H1 (cell line): ENCODE results near the gene ITPKC.

Source experiments
- ASH2L ChIP-seq: fragments of 200-600, 300-600 bp; sonication (generic); IDR thresholded peaks from one replicate; pipeline ENCODE4 v1.7.1; 2017; ENCODE audit warnings: low read length
- CEBPB ChIP-seq: IDR thresholded peaks from 2 replicates; pipeline ENCODE4 v1.6.1; 2012; ENCODE audit warnings: low read depth, low read length
- CHD2 ChIP-seq: IDR thresholded peaks from 2 replicates; pipeline ENCODE4 v1.6.1; 2012; ENCODE audit warnings: low read length, improper control_type of control experiment
- CHD7 ChIP-seq: fragments of 300-600 bp; sonication (generic); IDR thresholded peaks from 2 replicates; pipeline ENCODE4 v1.7.1; 2012; ENCODE audit warnings: low read length, moderate library complexity, mild to moderate bottlenecking, inconsistent platforms; ENCODE audit not compliant: insufficient replicate concordance
- CTCF ChIP-seq, 3 experiments: IDR thresholded peaks; 1 replicate in 2 of 3; 2 replicates in 1 of 3; pipeline versions ENCODE4 v1.5.1 to v1.6.1; 2011; ENCODE audit warnings: low read length in 3 of 3, mild to moderate bottlenecking in 3 of 3, inconsistent platforms in 2 of 3, low read depth in 1 of 3, moderate library complexity in 1 of 3; ENCODE audit not compliant: insufficient read depth in 1 of 3; ENCODE audit errors: control extremely low read depth in 1 of 3
- EZH2 ChIP-seq: fragments of 200-600 bp; sonication (generic); IDR thresholded peaks from 2 replicates; pipeline ENCODE4 v1.7.1; 2012; ENCODE audit warnings: low read depth, mild to moderate bottlenecking, moderate library complexity, low read length, inconsistent platforms; ENCODE audit not compliant: severe bottlenecking
- MAFK ChIP-seq: IDR thresholded peaks from 2 replicates; pipeline ENCODE4 v1.6.1; 2012; ENCODE audit warnings: low read depth, mild to moderate bottlenecking, improper control_type of control experiment, low read length
- MAX ChIP-seq: IDR thresholded peaks from 2 replicates; pipeline ENCODE4 v1.6.1; 2012; ENCODE audit warnings: inconsistent platforms
- NRF1 ChIP-seq: IDR thresholded peaks from 2 replicates; pipeline ENCODE4 v1.6.1; 2011; ENCODE audit warnings: mild to moderate bottlenecking, low read depth, low read length, improper control_type of control experiment
- POLR2A ChIP-seq, 2 experiments: IDR thresholded peaks; 1 replicate in 1 of 2; 2 replicates in 1 of 2; pipeline ENCODE4 v1.6.1; 2011; ENCODE audit warnings: low read depth in 2 of 2, low read length in 2 of 2, mild to moderate bottlenecking in 2 of 2; ENCODE audit errors: control extremely low read depth in 1 of 2
- RAD21 ChIP-seq, 2 experiments: IDR thresholded peaks in 1 of 2; conservative IDR thresholded peaks in 1 of 2; 2 replicates each; pipeline ENCODE4 v1.6.1; 2011; ENCODE audit warnings: low read depth in 2 of 2, low read length in 2 of 2, improper control_type of control experiment in 1 of 2, inconsistent platforms in 1 of 2, mild to moderate bottlenecking in 1 of 2, moderate library complexity in 1 of 2
- RNF2 ChIP-seq: fragments of 200-900, 300-1000 bp; sonication (generic); IDR thresholded peaks from 2 replicates; pipeline ENCODE4 v1.7.1; 2016; ENCODE audit warnings: borderline replicate concordance, low read depth, mild to moderate bottlenecking, antibody characterized with exemption, low read length; ENCODE audit not compliant: poor library complexity, severe bottlenecking; ENCODE audit errors: missing control alignments
- YY1 ChIP-seq: IDR thresholded peaks from 2 replicates; pipeline ENCODE4 v1.6.1; 2011; ENCODE audit warnings: low read depth, mild to moderate bottlenecking, low read length
- ZNF274 ChIP-seq: IDR thresholded peaks from 2 replicates; pipeline ENCODE4 v1.7.0; 2012; ENCODE audit warnings: low read length, borderline replicate concordance; ENCODE audit errors: extremely low read depth

- no peak for TF ChIP-seq POLR2A (IDR thresholded peaks at IDR 0.05; ENCODE audit: control extremely low read depth in 1 of 2, low read depth in 2 of 2, low read length in 2 of 2)
- TF ChIP-seq ZNF274: no peak
- no peak for TF ChIP-seq EZH2
- no peak for TF ChIP-seq CEBPB
- no peak for TF ChIP-seq RAD21 (IDR thresholded peaks at IDR 0.05 in 1 of 2, conservative IDR thresholded peaks at IDR 0.05 in 1 of 2; ENCODE audit: low read depth in 2 of 2, low read length in 2 of 2)
- no peak for TF ChIP-seq CHD7
- TF ChIP-seq CTCF (IDR thresholded peaks at IDR 0.05; ENCODE audit: control extremely low read depth in 1 of 3, insufficient read depth in 1 of 3, low read depth in 1 of 3, low read length in 3 of 3): no peak
- TF ChIP-seq NRF1: no peak
- no peak for TF ChIP-seq MAFK
- TF ChIP-seq MAX: no peak
- TF ChIP-seq YY1: no peak
- TF ChIP-seq RNF2: no peak
- TF ChIP-seq ASH2L: no peak
- no peak for TF ChIP-seq CHD2
Observed at GRCh38 chr19:40774916-40775631, 58.2 kb downstream of the ITPKC start, which contains the start of gene MIA.
